HEK293T (cell line): ENCODE results near the gene DVL2.

Experiments
- CTCF ChIA-PET: fragments of 350-600 bp; formaldehyde crosslinking; extraction: SDS; loops from one replicate; lab custom pipeline; 2021; ENCODE audit warnings: antibody characterized with exemption, inconsistent platforms; lab: Yijun Ruan, JAX
- POLR2A ChIA-PET: fragments of 350-600 bp; formaldehyde crosslinking; extraction: SDS; loops from one replicate; lab custom pipeline; 2020; ENCODE audit warnings: antibody characterized with exemption, inconsistent platforms; lab: Yijun Ruan, JAX
- DNase-seq: peaks from one replicate; pipeline ENCODE4 v3.0.0; 2012; ENCODE audit warnings: mixed read lengths; ENCODE audit errors: extremely low spot score
- ARNT ChIP-seq: fragments of 450-650 bp; IDR thresholded peaks from 2 replicates; pipeline ENCODE4 v1.6.1; 2017; ENCODE audit warnings: mild to moderate bottlenecking
- BHLHE40 ChIP-seq: fragments of 450-650 bp; IDR thresholded peaks from 2 replicates; pipeline ENCODE4 v1.6.1; 2016; ENCODE audit warnings: mild to moderate bottlenecking, moderate library complexity, borderline replicate concordance
- CTBP1 ChIP-seq: fragments of 450-650 bp; IDR thresholded peaks from 2 replicates; pipeline ENCODE4 v1.6.1; 2016; ENCODE audit warnings: borderline replicate concordance
- ELF4 ChIP-seq: fragments of 450-650 bp; IDR thresholded peaks from 2 replicates; pipeline ENCODE4 v1.6.1; 2017; ENCODE audit warnings: antibody characterized with exemption
- FOXA1 ChIP-seq: fragments of 450-650 bp; IDR thresholded peaks from 2 replicates; pipeline ENCODE4 v1.6.1; 2016; ENCODE audit warnings: mild to moderate bottlenecking
- FOXK2 ChIP-seq: fragments of 450-650 bp; IDR thresholded peaks from 2 replicates; pipeline ENCODE4 v1.6.1; 2016; ENCODE audit warnings: mild to moderate bottlenecking
- FOXM1 ChIP-seq: fragments of 450-650 bp; IDR thresholded peaks from 2 replicates; pipeline ENCODE4 v1.6.1; 2017; ENCODE audit warnings: mild to moderate bottlenecking, borderline replicate concordance
- HDGF ChIP-seq: fragments of 450-650 bp; IDR thresholded peaks from 2 replicates; pipeline ENCODE4 v1.6.1; 2017; ENCODE audit warnings: antibody characterized with exemption, borderline replicate concordance
- L3MBTL2 ChIP-seq: fragments of 450-650 bp; conservative IDR thresholded peaks from 2 replicates; pipeline ENCODE4 v1.6.1; 2016; ENCODE audit warnings: mild to moderate bottlenecking
- LEF1 ChIP-seq: fragments of 450-650 bp; IDR thresholded peaks from 2 replicates; pipeline ENCODE4 v1.6.1; 2017; ENCODE audit warnings: mild to moderate bottlenecking, borderline replicate concordance
- NFRKB ChIP-seq: fragments of 450-650 bp; IDR thresholded peaks from 2 replicates; pipeline ENCODE4 v1.6.1; 2016; ENCODE audit warnings: mild to moderate bottlenecking, moderate library complexity
- PKNOX1 ChIP-seq: fragments of 450-650 bp; IDR thresholded peaks from 2 replicates; pipeline ENCODE4 v1.6.1; 2016
- SP1 ChIP-seq: fragments of 450-650 bp; IDR thresholded peaks from 2 replicates; pipeline ENCODE4 v1.6.1; 2017
- SUZ12 ChIP-seq: fragments of 450-650 bp; IDR thresholded peaks from 2 replicates; pipeline ENCODE4 v1.6.1; 2016; ENCODE audit warnings: mild to moderate bottlenecking
- TARDBP ChIP-seq: fragments of 450-650 bp; IDR thresholded peaks from 2 replicates; pipeline ENCODE4 v1.6.1; 2016
- ZNF384 ChIP-seq: fragments of 450-650 bp; IDR thresholded peaks from 2 replicates; pipeline ENCODE4 v1.6.1; 2016

DVL2 gene

GRCh38 chr17:7225711-7226331 lies 8.5 kb downstream of the DVL2 start:
- no peak for TF ChIP-seq NFRKB
- TF ChIP-seq HDGF = no peak
- TF ChIP-seq SUZ12 = no peak
- no peak for TF ChIP-seq FOXA1
- TF ChIP-seq L3MBTL2 = no peak
- TF ChIP-seq FOXM1 = no peak
- no peak for TF ChIP-seq CTBP1
- no peak for TF ChIP-seq PKNOX1
- no peak for TF ChIP-seq ZNF384
- no peak for TF ChIP-seq SP1
- no peak for TF ChIP-seq FOXK2
- TF ChIP-seq TARDBP = no peak
- no peak for TF ChIP-seq ARNT
- no peak for TF ChIP-seq ELF4
- CTCF ChIA-PET = interaction anchor here (0.6 kb wide), 1 partner anchor 50 kb away, joined by 3 read pairs; no protein-coding TSS in a partner anchor
- POLR2A ChIA-PET = interaction anchor here (9.3 kb wide), 1 partner anchor 13 kb away, joined by 166 read pairs; the partner anchor contains the start of genes DVL2, GABARAP and PHF23
- DNase-seq = no peak

DNA sequence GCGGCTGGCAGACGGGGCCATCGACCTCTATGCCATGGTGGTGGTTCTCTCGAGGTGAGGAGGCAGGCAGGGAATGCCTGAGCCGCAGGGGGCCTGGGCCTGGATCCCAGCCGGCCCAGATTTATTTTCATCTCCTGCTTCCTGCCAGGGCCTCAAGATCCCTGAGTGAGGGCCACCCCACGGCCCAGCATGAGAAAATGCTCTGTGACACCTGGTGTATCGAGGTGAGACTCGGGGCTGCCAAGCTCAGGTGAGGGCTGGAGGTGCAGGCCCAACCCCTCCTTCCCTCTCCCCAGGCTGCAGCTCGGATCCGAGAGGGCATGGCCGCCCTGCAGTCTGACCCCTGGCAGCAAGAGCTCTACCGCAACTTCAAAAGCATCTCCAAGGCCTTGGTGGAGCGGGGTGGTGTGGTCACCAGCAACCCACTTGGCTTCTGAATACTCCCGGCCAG lies 9.6 kb downstream of the DVL2 start:
- DNase-seq = no peak
- TF ChIP-seq PKNOX1 = no peak
- TF ChIP-seq FOXA1 = no peak
- TF ChIP-seq FOXM1 = no peak
- TF ChIP-seq SP1 = no peak
- TF ChIP-seq CTBP1 = no peak
- ChIA-PET POLR2A (interaction anchor here (9.3 kb wide), 1 partner anchor 14 kb away, joined by 166 read pairs; the partner anchor contains the start of genes DVL2, GABARAP and PHF23), CTCF (interaction anchor here (0.9 kb wide), 1 partner anchor 9 kb away, joined by 3 read pairs; no protein-coding TSS in a partner anchor)

DNA sequence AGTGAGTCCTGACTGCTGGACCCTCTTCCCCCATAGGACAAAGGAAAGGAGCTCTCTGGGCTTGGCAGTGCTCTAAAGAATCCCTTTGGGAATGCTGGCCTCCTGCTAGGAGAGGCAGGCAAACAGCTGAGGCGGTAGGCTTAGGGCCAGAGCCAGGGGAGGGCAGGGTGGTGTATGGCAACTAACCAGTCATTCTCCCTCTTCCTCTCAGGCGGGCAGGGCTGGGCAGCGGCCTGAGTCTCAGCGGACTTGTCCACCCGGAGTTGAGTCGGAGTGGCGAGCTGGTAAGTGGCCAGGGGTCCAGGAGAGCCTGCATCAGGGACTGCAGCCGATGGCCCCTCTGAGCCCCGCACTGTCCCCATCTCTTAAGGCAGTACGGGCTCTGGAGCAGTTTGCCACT lies 10.2 kb downstream of the DVL2 start:
- CTCF ChIA-PET = interaction anchor here (0.9 kb wide), 1 partner anchor 8 kb away, joined by 3 read pairs; no protein-coding TSS in a partner anchor
- DNase-seq = no peak
- no peak for TF ChIP-seq FOXA1
- no peak for TF ChIP-seq LEF1
- TF ChIP-seq NFRKB = no peak
- TF ChIP-seq SP1 = no peak
- TF ChIP-seq SUZ12 = no peak
- TF ChIP-seq ZNF384 = no peak
- POLR2A ChIA-PET = interaction anchor here (9.3 kb wide), 1 partner anchor 15 kb away, joined by 166 read pairs; the partner anchor contains the start of genes DVL2, GABARAP and PHF23

DNA sequence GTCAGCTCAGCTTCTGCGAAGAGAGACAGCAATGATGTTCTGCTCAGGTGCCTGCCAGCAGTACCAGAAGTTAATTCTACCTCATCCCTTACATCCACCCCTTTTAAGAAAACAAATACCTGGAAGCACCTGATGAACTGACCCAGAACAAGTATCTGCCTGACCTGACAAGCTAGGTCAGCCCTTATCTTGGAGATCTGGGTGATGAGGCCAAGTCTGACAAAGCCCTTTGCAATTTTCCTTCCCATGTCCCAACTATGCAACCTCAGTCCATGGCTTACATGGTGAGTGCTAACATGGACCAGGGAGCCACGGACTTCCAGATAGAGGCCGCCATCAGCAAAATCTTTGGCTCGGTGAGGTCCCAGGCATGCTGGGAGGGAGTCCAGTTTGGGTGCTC lies 10.9 kb downstream of the DVL2 start:
- TF ChIP-seq SP1 (no peak), ARNT (no peak), ZNF384 (no peak), FOXK2 (no peak)
- CTCF ChIA-PET = no interaction called here
- POLR2A ChIA-PET = interaction anchor here (9.3 kb wide), 1 partner anchor 15 kb away, joined by 166 read pairs; the partner anchor contains the start of genes DVL2, GABARAP and PHF23
- DNase-seq = no peak

- no peak for DNase-seq
- no peak for TF ChIP-seq TARDBP
- no peak for TF ChIP-seq CTBP1
- TF ChIP-seq BHLHE40 = no peak
- no peak for TF ChIP-seq HDGF
- TF ChIP-seq NFRKB = no peak
- TF ChIP-seq LEF1 = no peak
- TF ChIP-seq ELF4 = no peak
- TF ChIP-seq SUZ12 = no peak
- TF ChIP-seq ARNT = no peak
- CTCF ChIA-PET = interaction anchor here (1.1 kb wide), 1 partner anchor 177 kb away, joined by 5 read pairs; no protein-coding TSS in a partner anchor
- POLR2A ChIA-PET = interaction anchor here (9.3 kb wide), 1 partner anchor 16 kb away, joined by 166 read pairs; the partner anchor contains the start of genes DVL2, GABARAP and PHF23
Measured at GRCh38 chr17:7222972-7223292, 11.4 kb downstream of the DVL2 start.

- TF ChIP-seq ELF4 = no peak
- DNase-seq = no peak
- CTCF ChIA-PET = interaction anchor here (0.6 to 1.1 kb wide), 2 partner anchors 43 to 177 kb away, joined by 5 read pairs; no protein-coding TSS in a partner anchor
- POLR2A ChIA-PET = interaction anchor here (0.8 to 9.3 kb wide), 4 partner anchors 11 to 176 kb away, joined by 3 to 166 read pairs (median 8); partner anchors contain the start of genes DVL2, GABARAP and PHF23
Measured at GRCh38 chr17:7222093-7222971, 12.0 kb downstream of the DVL2 start.
